ENCODE data around the gene FAM114A2. TPM values are rescaled to one million over a fixed set of nuclear protein-coding genes. Genes with fewer than 3 reads are reported as not detected.

FAM114A2 gene
- total RNA-seq, result 10 to 100 TPM; 19.1 to 22.7 TPM

GRCh38 chr5:154038707-154039457, at the start of gene FAM114A2, which contains the start of gene MFAP3:
FAM114A2 (minus strand) TSS chr5:154038910; CDS start chr5:154034953, 3,957 bp downstream.
MFAP3 (plus strand) TSS chr5:154038967; CDS start chr5:154049723, 10,756 bp downstream.
- Mint-ChIP-seq H3K27me3 (no peaks in the 10 kb centered on the region), H3K4me1 (peaks cover 47% of the 10 kb centered on the region), H3K4me3 (peak within 1 kb of the TSS; percentile 89), H3K36me3 (ENCODE audit: low read depth) (peaks cover 18% of the 10 kb centered on the region), H3K27ac (peak within 1 kb of the TSS; percentile 97), H3K9me3 (no peaks in the 10 kb centered on the region)
- ChIA-PET CTCF (interaction anchor here (0.7 to 1.0 kb wide), 4 partner anchors 12 to 33 kb away, joined by 3 to 4 read pairs (median 3); no protein-coding TSS in a partner anchor), POLR2A (interaction anchor here (0.7 to 1.2 kb wide), 3 partner anchors 9 to 151 kb away, joined by 3 to 4 read pairs (median 4); partner anchors contain the start of gene GALNT10)
- DNase-seq, result peak; percentile 92

DNA sequence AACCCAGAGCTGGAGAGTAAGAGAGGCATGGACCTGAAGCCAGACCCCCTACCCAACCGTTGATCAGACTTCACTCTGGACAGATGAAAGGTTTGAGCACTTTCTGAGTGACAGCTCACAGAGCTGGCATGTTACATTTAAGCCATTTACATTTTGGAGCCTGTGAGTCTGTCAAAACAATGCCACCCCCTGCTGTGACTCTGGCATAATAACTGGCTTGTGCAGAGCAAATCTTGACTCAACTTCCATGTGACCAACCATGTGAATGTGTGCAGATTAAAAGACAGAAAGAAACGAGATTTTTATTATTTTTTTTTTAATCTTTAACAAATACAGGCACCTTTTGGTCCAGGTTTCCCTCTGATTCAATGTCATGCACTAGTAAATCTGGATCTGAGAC, 48.5 kb upstream of the FAM114A2 start:
- Mint-ChIP-seq H3K9me3 (no peaks in the 10 kb centered on the region), H3K27me3 (peaks cover 4% of the 10 kb centered on the region), H3K27ac (no peak overlapping the region), H3K4me3 (no peak overlapping the region), H3K36me3 (ENCODE audit: low read depth) (no peaks in the 10 kb centered on the region), H3K4me1 (peaks cover 13% of the 10 kb centered on the region)
- DNase-seq, result no peak
- ChIA-PET POLR2A (no interaction called here), CTCF (interaction anchor here (0.8 to 2.0 kb wide), 6 partner anchors 11 to 333 kb away, joined by 3 to 9 read pairs (median 5); partner anchors contain the start of gene GALNT10)

DNA sequence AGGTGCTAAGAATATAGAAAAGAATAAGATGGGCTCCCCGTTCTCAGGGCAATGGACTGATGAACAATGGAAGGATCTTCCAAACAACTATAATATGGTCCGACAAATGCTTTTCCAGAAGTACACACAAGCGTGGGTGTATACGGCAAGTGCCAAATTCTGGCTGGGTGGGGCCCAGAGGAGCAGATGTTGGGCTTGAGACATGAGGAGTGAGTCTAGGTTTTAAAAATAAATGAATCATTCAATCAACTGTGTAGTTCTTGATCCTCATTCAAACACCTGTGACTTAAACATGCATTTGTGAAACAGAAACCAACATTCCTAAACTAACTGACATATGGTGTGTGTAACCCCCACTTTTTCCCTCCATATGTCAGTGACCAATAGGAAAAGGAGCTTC, 47.9 kb upstream of the FAM114A2 start:
- no peak overlapping the region for H3K4me3 Mint-ChIP-seq
- H3K4me1 Mint-ChIP-seq, result peaks cover 13% of the 10 kb centered on the region
- no peaks in the 10 kb centered on the region for H3K36me3 Mint-ChIP-seq (ENCODE audit: low read depth)
- peaks cover 1% of the 10 kb centered on the region for H3K27me3 Mint-ChIP-seq
- H3K27ac Mint-ChIP-seq, result no peak overlapping the region
- DNase-seq, result no peak
- CTCF ChIA-PET, result interaction anchor here (1.0 to 2.0 kb wide), 5 partner anchors 11 to 334 kb away, joined by 4 to 9 read pairs (median 5); no protein-coding TSS in a partner anchor
- no peaks in the 10 kb centered on the region for H3K9me3 Mint-ChIP-seq
- POLR2A ChIA-PET, result no interaction called here

DNA sequence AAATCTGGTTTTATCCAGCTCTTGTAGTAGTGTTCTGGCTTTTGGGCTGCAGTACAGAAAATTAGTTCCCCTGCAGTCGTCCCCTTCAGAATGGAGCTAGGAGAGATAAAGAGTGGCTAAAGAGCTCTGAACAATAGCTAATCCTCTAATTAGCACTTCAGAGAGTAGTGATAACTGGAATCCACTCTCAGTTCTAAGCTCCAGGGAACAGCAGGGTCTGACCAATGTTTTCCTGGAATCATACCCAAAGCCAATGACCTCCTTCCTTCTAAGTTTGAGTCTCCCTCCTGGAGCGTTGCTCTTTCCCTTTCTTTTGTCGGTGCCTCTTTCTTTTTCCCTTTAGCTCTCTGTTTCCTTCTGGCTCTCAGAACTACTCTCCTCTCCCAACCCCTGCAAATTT, 47.4 kb upstream of the FAM114A2 start:
- peaks cover 13% of the 10 kb centered on the region for H3K4me1 Mint-ChIP-seq
- H3K4me3 Mint-ChIP-seq, result no peak overlapping the region
- ChIA-PET CTCF (interaction anchor here (0.6 to 1.8 kb wide), 3 partner anchors 10 to 70 kb away, joined by 3 to 9 read pairs (median 5); no protein-coding TSS in a partner anchor), POLR2A (no interaction called here)
- H3K9me3 Mint-ChIP-seq, result no peaks in the 10 kb centered on the region
- no peak overlapping the region for H3K27ac Mint-ChIP-seq
- DNase-seq, result no peak
- no peaks in the 10 kb centered on the region for H3K27me3 Mint-ChIP-seq
- H3K36me3 Mint-ChIP-seq (ENCODE audit: low read depth), result no peaks in the 10 kb centered on the region

DNA sequence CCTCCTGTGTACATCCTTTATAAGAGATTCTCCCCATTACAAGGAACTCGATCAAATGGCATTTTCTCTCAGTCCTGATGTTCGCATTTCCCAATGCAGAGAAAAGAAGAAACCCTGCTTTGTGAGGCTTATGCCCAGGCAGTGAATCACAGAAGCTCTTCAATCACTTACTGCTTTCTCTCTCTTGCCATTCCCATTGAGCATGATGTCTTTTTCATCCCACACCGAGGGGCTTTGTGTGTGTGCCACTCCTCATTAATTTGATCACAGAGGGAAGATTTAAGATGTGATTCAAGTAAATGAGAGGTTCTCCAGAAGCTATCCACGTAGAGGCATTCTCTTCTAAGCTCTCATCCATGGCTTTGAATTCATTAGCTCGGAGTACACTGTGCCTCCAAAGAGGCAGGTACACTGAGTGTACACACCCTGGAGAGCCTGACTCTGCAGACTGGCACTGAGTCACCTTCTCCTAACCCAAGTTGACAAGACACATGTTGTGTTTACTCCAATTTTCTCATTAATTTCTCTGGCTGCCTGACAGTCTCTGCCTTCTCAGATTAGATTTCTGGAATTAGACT, 45.4 kb upstream of the FAM114A2 start:
- Mint-ChIP-seq H3K9me3 (no peaks in the 10 kb centered on the region), H3K4me1 (peaks cover 13% of the 10 kb centered on the region), H3K27ac (no peak overlapping the region), H3K4me3 (no peak overlapping the region), H3K36me3 (ENCODE audit: low read depth) (no peaks in the 10 kb centered on the region), H3K27me3 (no peaks in the 10 kb centered on the region)
- ChIA-PET POLR2A (no interaction called here), CTCF (interaction anchor here (0.9 kb wide), 1 partner anchor 12 kb away, joined by 3 read pairs; no protein-coding TSS in a partner anchor)
- DNase-seq, result no peak

- no peak for DNase-seq
- peaks cover 5% of the 10 kb centered on the region for H3K9me3 Mint-ChIP-seq
- H3K4me1 Mint-ChIP-seq, result peaks cover 22% of the 10 kb centered on the region
- POLR2A ChIA-PET, result no interaction called here
- peaks cover 2% of the 10 kb centered on the region for H3K36me3 Mint-ChIP-seq (ENCODE audit: low read depth)
- no peak overlapping the region for H3K27ac Mint-ChIP-seq
- CTCF ChIA-PET, result interaction anchor here (1.4 kb wide), 1 partner anchor 9 kb away, joined by 6 read pairs; no protein-coding TSS in a partner anchor
- H3K4me3 Mint-ChIP-seq, result no peak overlapping the region
- no peaks in the 10 kb centered on the region for H3K27me3 Mint-ChIP-seq
Observed at GRCh38 chr5:154081246-154081645, 42.5 kb upstream of the FAM114A2 start.

DNA sequence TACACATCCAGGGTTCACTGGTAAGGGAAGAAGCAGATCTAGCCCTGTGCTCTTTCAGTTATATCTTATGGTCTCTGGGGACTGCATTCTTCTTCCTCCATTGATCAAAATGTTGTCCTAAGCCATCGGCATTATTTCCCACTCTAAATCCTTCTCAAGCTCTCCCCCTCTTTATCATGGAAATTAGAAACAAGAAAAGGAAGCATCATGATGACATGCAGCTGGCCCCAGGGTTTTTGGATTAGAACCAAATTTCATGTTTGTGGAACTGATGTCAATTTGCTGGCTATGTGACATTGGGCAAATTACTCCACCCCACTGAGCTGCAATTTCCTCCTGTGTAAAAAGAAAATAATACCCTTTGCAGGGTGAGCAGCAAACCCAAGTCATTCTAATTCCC, 39.6 kb upstream of the FAM114A2 start:
- H3K4me1 Mint-ChIP-seq, result peaks cover 38% of the 10 kb centered on the region
- no peak overlapping the region for H3K4me3 Mint-ChIP-seq
- no peaks in the 10 kb centered on the region for H3K27me3 Mint-ChIP-seq
- H3K36me3 Mint-ChIP-seq (ENCODE audit: low read depth), result peaks cover 4% of the 10 kb centered on the region
- no peak overlapping the region for H3K27ac Mint-ChIP-seq
- H3K9me3 Mint-ChIP-seq, result peaks cover 5% of the 10 kb centered on the region
- CTCF ChIA-PET, result interaction anchor here (0.9 kb wide), 1 partner anchor 107 kb away, joined by 3 read pairs; no protein-coding TSS in a partner anchor
- DNase-seq, result no peak
- POLR2A ChIA-PET, result no interaction called here

- Mint-ChIP-seq H3K36me3 (ENCODE audit: low read depth) (peaks cover 4% of the 10 kb centered on the region), H3K27ac (peak overlapping the region; percentile 10), H3K4me3 (no peak overlapping the region), H3K27me3 (no peaks in the 10 kb centered on the region), H3K4me1 (peaks cover 44% of the 10 kb centered on the region), H3K9me3 (peaks cover 5% of the 10 kb centered on the region)
- no peak for DNase-seq
- POLR2A ChIA-PET, result no interaction called here
- CTCF ChIA-PET, result interaction anchor here (3.1 kb wide), 1 partner anchor 9 kb away, joined by 9 read pairs; no protein-coding TSS in a partner anchor
Observed at GRCh38 chr5:154077696-154078095, 39.0 kb upstream of the FAM114A2 start.

DNA sequence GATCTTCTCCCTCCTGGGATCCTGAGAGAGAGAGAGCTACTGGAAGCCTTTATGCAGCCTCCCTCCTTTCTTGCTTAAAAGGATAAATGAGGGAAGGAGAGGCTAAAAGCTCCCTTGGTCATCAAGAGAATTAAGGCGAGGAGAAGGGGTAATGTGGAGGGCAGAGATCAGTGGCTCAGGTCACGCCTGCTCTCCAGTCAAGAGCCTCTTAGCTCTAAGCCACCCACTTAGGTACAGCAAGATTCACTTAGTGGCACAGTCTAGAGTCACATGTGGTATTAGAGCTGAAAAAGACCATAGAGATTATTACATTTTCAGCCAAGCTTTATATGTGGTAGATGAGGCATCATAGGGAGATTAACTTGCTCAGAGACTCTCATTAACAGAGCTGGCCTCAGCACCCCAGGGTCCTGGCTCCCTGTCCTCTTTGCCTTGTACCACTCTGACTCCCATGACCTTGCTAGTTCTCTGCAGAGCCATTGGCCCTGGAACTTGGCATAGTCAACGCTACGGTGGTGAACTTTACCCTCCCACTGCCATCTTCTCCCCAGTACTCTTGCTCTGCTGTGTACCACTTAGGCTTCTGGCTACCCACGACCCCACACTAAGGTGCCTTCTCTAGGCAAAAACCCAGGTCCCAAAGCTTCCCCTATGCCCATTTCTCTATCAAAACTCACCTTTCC, 37.7 kb upstream of the FAM114A2 start:
- CTCF ChIA-PET, result interaction anchor here (0.6 to 3.1 kb wide), 11 partner anchors 9 to 551 kb away, joined by 3 to 11 read pairs (median 4); no protein-coding TSS in a partner anchor
- DNase-seq, result no peak
- POLR2A ChIA-PET, result interaction anchor here (1.4 kb wide), 1 partner anchor 113 kb away, joined by 5 read pairs; no protein-coding TSS in a partner anchor
- Mint-ChIP-seq H3K27ac (peak overlapping the region; percentile 89), H3K9me3 (peaks cover 5% of the 10 kb centered on the region), H3K4me1 (peaks cover 57% of the 10 kb centered on the region), H3K27me3 (no peaks in the 10 kb centered on the region), H3K36me3 (ENCODE audit: low read depth) (peaks cover 4% of the 10 kb centered on the region), H3K4me3 (no peak overlapping the region)

GRCh38 chr5:154072414-154073171, 33.9 kb upstream of the FAM114A2 start:
- Mint-ChIP-seq H3K4me1 (peaks cover 54% of the 10 kb centered on the region), H3K9me3 (peaks cover 5% of the 10 kb centered on the region), H3K27ac (peak overlapping the region; percentile 14), H3K4me3 (no peak overlapping the region), H3K27me3 (no peaks in the 10 kb centered on the region), H3K36me3 (ENCODE audit: low read depth) (peaks cover 4% of the 10 kb centered on the region)
- ChIA-PET CTCF (interaction anchor here (0.6 to 2.3 kb wide), 51 partner anchors 9 to 1540 kb away, joined by 3 to 23 read pairs (median 4); partner anchors contain the start of genes FAM114A2, GALNT10 and MFAP3), POLR2A (interaction anchor here (1.2 kb wide), 1 partner anchor 118 kb away, joined by 5 read pairs; the partner anchor contains the start of gene GALNT10)
- DNase-seq, result peak; percentile 89

DNA sequence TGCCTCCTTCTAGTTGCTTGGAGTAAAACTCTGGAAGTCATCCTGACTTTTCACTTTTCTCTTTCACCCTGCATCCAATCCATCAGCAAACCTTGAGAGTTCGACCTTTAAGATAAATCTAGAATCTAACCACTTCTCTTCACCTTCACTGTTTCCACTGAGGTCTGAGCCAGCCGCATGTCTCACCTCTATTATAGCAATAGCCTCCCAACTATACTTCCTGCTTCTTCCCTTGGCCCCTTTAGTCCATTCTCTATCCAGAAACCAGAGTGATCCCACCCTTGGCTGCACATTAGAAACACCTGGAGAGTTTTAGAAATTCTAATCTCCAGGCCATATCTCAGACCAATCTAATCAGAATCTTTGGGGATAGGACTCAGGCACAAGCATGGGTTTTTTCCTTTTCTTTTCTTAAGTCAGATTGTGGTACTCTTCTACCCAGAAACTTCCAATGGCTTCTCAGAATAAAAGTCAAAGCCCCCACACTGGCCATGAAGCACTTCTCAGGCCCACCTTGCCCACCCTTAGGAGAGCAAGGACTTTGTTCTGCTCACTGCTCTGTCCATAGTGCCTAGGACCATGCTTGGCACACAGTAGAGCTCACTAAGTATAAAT, 33.2 kb upstream of the FAM114A2 start:
- peak overlapping the region; percentile 14 for H3K27ac Mint-ChIP-seq
- H3K4me1 Mint-ChIP-seq, result peaks cover 50% of the 10 kb centered on the region
- no peak overlapping the region for H3K4me3 Mint-ChIP-seq
- H3K36me3 Mint-ChIP-seq (ENCODE audit: low read depth), result peaks cover 4% of the 10 kb centered on the region
- no peaks in the 10 kb centered on the region for H3K27me3 Mint-ChIP-seq
- CTCF ChIA-PET, result interaction anchor here (0.6 to 2.3 kb wide), 44 partner anchors 8 to 1539 kb away, joined by 3 to 23 read pairs (median 4); partner anchors contain the start of genes FAM114A2, GALNT10 and MFAP3
- H3K9me3 Mint-ChIP-seq, result peaks cover 3% of the 10 kb centered on the region
- POLR2A ChIA-PET, result interaction anchor here (1.2 kb wide), 1 partner anchor 119 kb away, joined by 5 read pairs; the partner anchor contains the start of gene GALNT10
- DNase-seq, result no peak
